Measurements from ENCODE around the gene PYGL.

The PYGL gene

DNA sequence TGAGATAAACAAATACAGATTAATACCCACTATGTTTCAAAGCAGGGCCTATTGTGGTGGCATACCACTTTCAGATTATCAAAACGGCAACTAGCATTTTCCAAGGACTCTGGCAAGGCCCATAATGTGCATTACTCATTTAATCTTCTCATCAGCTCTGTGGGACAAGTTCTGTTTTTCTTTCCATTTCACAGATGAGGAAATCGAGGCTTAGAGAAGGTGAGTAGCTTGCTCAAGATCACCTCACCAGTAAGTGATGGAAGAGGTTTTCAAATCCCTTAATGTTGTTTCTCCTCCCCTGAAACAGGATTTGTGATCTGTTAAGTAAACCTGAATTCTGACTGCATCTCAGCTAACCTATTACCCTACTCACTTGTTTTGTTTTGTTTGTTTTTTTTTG lies 3.9 kb upstream of the PYGL start:
- Histone ChIP-seq H3K9me2 (replicated peaks; ENCODE audit: control insufficient read depth, low read length) (no peaks in the 10 kb centered on the region), H3K27ac (ENCODE audit: low read depth, low read length) (no peak overlapping the region), H3K9me3 (ENCODE audit: control insufficient read depth, insufficient read depth, low read length) (no peaks in the 10 kb centered on the region), H3K4me3 (ENCODE audit: low read length) (no peak overlapping the region), H3K4me1 (ENCODE audit: control insufficient read depth, low read length) (peaks cover 13% of the 10 kb centered on the region), H3F3A (ENCODE audit: control insufficient read depth, insufficient read depth) (peaks cover 3% of the 10 kb centered on the region; the same call in 1 of the 2 replicates), H3K4me2 (ENCODE audit: low read length) (no peak overlapping the region), H4K20me1 (ENCODE audit: control insufficient read depth, insufficient read depth, low read depth, low read length) (no peaks in the 10 kb centered on the region), H3K36me3 (ENCODE audit: control insufficient read depth, low read length) (no peaks in the 10 kb centered on the region), H3K79me2 (ENCODE audit: control insufficient read depth, low read length) (no peaks in the 10 kb centered on the region), H3K27me3 (ENCODE audit: control insufficient read depth, low read length) (peaks cover 14% of the 10 kb centered on the region)
- no peak for TF ChIP-seq EZH2phosphoT487 (IDR thresholded peaks at IDR 0.05; ENCODE audit: borderline replicate concordance, low read length)
- TF ChIP-seq, protein P1, sequence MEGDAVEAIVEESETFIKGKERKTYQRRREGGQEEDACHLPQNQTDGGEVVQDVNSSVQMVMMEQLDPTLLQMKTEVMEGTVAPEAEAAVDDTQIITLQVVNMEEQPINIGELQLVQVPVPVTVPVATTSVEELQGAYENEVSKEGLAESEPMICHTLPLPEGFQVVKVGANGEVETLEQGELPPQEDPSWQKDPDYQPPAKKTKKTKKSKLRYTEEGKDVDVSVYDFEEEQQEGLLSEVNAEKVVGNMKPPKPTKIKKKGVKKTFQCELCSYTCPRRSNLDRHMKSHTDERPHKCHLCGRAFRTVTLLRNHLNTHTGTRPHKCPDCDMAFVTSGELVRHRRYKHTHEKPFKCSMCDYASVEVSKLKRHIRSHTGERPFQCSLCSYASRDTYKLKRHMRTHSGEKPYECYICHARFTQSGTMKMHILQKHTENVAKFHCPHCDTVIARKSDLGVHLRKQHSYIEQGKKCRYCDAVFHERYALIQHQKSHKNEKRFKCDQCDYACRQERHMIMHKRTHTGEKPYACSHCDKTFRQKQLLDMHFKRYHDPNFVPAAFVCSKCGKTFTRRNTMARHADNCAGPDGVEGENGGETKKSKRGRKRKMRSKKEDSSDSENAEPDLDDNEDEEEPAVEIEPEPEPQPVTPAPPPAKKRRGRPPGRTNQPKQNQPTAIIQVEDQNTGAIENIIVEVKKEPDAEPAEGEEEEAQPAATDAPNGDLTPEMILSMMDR (IDR thresholded peaks at IDR 0.05; ENCODE audit: low read depth, low read length, poor library complexity, severe bottlenecking) = no peak

GRCh38 chr14:50947446-50947845 lies 3.2 kb upstream of the PYGL start:
- Histone ChIP-seq H3K4me3 (ENCODE audit: low read length) (no peak overlapping the region), H3K9me3 (ENCODE audit: control insufficient read depth, insufficient read depth, low read length) (no peaks in the 10 kb centered on the region), H3K9me2 (replicated peaks; ENCODE audit: control insufficient read depth, low read length) (no peaks in the 10 kb centered on the region), H3K27ac (ENCODE audit: low read depth, low read length) (no peak overlapping the region), H3K79me2 (ENCODE audit: control insufficient read depth, low read length) (no peaks in the 10 kb centered on the region), H3K27me3 (ENCODE audit: control insufficient read depth, low read length) (peaks cover 16% of the 10 kb centered on the region), H3K36me3 (ENCODE audit: control insufficient read depth, low read length) (no peaks in the 10 kb centered on the region), H3K4me2 (ENCODE audit: low read length) (no peak overlapping the region), H4K20me1 (ENCODE audit: control insufficient read depth, insufficient read depth, low read depth, low read length) (no peaks in the 10 kb centered on the region), H3F3A (ENCODE audit: control insufficient read depth, insufficient read depth) (peaks cover 3% of the 10 kb centered on the region; the same call in 1 of the 2 replicates), H3K4me1 (ENCODE audit: control insufficient read depth, low read length) (peaks cover 13% of the 10 kb centered on the region)
- no peak for TF ChIP-seq EZH2phosphoT487 (IDR thresholded peaks at IDR 0.05; ENCODE audit: borderline replicate concordance, low read length)
- TF ChIP-seq, protein P1 (IDR thresholded peaks at IDR 0.05; ENCODE audit: low read depth, low read length, poor library complexity, severe bottlenecking) = no peak

- no peaks in the 10 kb centered on the region for H3K79me2 ChIP-seq (ENCODE audit: control insufficient read depth, low read length)
- peaks cover 13% of the 10 kb centered on the region for H3K4me1 ChIP-seq (ENCODE audit: control insufficient read depth, low read length)
- TF ChIP-seq, protein P1 (IDR thresholded peaks at IDR 0.05; ENCODE audit: low read depth, low read length, poor library complexity, severe bottlenecking) = no peak
- no peak for TF ChIP-seq EZH2phosphoT487 (IDR thresholded peaks at IDR 0.05; ENCODE audit: borderline replicate concordance, low read length)
- H3K27me3 ChIP-seq (ENCODE audit: control insufficient read depth, low read length) = peaks cover 16% of the 10 kb centered on the region
- no peaks in the 10 kb centered on the region for H3K36me3 ChIP-seq (ENCODE audit: control insufficient read depth, low read length)
- H3K27ac ChIP-seq (ENCODE audit: low read depth, low read length) = no peak overlapping the region
- no peaks in the 10 kb centered on the region for H4K20me1 ChIP-seq (ENCODE audit: control insufficient read depth, insufficient read depth, low read depth, low read length)
- H3K4me2 ChIP-seq (ENCODE audit: low read length) = no peak overlapping the region
- H3K4me3 ChIP-seq (ENCODE audit: low read length) = no peak overlapping the region
- no peaks in the 10 kb centered on the region for H3K9me2 ChIP-seq (replicated peaks; ENCODE audit: control insufficient read depth, low read length)
- H3F3A ChIP-seq (ENCODE audit: control insufficient read depth, insufficient read depth) = peaks cover 3% of the 10 kb centered on the region; the same call in 1 of the 2 replicates
- no peaks in the 10 kb centered on the region for H3K9me3 ChIP-seq (ENCODE audit: control insufficient read depth, insufficient read depth, low read length)
Measured at GRCh38 chr14:50946234-50946935, 2.1 kb upstream of the PYGL start.
